WERI-Rb-1 (cell line): Measurements from ENCODE around the gene SUSD2.

Experiments
- DNase-seq: peaks from one replicate; pipeline ENCODE4 v3.0.0-alpha.2; 2020
- H3K27ac ChIP-seq: fragments of 250-450 bp; sonication (Bioruptor Pico); 2 replicates; pipeline ENCODE4 v1.5.1; 2020; ENCODE audit warnings: mild to moderate bottlenecking, moderate library complexity
- H3K27me3 ChIP-seq: fragments of 250-450 bp; sonication (Bioruptor Pico); 2 replicates; pipeline ENCODE4 v1.5.1; 2021; ENCODE audit warnings: mild to moderate bottlenecking, low read depth, moderate library complexity; ENCODE audit not compliant: insufficient read depth, severe bottlenecking
- H3K36me3 ChIP-seq: fragments of 250-450 bp; sonication (Bioruptor Pico); 2 replicates; pipeline ENCODE4 v1.5.1; 2020; ENCODE audit warnings: mild to moderate bottlenecking, moderate library complexity
- H3K4me3 ChIP-seq: 2 replicates; pipeline ENCODE4 v1.5.1; 2011; ENCODE audit warnings: low read depth, mild to moderate bottlenecking, control low read depth, low read length
- H3K9me3 ChIP-seq: fragments of 250-450 bp; sonication (Bioruptor Pico); 2 replicates; pipeline ENCODE4 v1.5.1; 2021; ENCODE audit warnings: mild to moderate bottlenecking, moderate library complexity; ENCODE audit not compliant: severe bottlenecking
- TF ChIP-seq, protein P1 (sequence below): IDR thresholded peaks from 2 replicates; pipeline ENCODE4 v1.5.1; 2011; ENCODE audit warnings: low read depth, mild to moderate bottlenecking, control low read depth, inconsistent platforms, low read length

SUSD2 gene

DNA sequence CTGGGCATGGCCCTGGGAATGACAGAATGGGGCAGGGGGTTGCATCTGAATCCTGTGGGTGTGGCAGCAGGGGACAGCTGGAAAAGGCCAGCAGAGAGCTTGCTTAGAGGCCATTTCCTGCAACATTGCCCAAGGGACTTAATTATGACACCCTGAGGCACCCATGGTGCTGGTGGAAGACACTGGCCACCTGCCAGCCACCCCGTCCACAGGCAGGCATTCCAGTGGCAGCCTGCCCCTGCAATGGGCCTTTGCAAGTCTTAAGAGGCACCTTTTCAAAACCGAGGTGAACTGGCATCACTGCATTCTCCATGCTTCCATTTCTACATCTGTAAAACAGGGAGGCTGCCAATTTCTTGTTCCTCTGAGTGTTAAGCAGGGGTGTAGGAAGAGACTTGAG lies 21.6 kb upstream of the SUSD2 start:
- TF ChIP-seq, protein P1, sequence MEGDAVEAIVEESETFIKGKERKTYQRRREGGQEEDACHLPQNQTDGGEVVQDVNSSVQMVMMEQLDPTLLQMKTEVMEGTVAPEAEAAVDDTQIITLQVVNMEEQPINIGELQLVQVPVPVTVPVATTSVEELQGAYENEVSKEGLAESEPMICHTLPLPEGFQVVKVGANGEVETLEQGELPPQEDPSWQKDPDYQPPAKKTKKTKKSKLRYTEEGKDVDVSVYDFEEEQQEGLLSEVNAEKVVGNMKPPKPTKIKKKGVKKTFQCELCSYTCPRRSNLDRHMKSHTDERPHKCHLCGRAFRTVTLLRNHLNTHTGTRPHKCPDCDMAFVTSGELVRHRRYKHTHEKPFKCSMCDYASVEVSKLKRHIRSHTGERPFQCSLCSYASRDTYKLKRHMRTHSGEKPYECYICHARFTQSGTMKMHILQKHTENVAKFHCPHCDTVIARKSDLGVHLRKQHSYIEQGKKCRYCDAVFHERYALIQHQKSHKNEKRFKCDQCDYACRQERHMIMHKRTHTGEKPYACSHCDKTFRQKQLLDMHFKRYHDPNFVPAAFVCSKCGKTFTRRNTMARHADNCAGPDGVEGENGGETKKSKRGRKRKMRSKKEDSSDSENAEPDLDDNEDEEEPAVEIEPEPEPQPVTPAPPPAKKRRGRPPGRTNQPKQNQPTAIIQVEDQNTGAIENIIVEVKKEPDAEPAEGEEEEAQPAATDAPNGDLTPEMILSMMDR = no peak
- no peak overlapping the region for H3K27ac ChIP-seq
- no peak overlapping the region for H3K4me3 ChIP-seq
- no peak for DNase-seq
- H3K36me3 ChIP-seq = peaks cover 31% of the 10 kb centered on the region
- no peaks in the 10 kb centered on the region for H3K27me3 ChIP-seq
- no peaks in the 10 kb centered on the region for H3K9me3 ChIP-seq

DNA sequence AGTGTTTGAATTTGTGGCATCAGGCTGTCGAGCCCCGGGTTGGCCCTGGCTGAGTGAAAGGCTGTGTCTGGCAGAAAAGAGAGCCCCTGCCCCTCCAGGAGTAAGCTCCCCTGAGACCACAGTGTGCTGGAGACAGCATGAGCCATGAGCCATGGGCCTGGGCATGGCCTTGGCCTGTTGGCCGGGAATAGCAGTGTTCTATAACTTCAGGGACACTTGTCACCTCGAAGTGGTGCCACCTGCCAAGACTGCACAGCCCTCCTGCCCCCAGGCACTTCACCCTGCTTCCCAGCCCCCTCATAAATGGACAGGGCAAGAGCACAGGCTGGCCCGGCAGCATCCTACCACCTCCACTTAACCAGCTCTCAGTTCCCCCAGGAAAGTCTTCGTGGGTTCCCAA lies 20.7 kb upstream of the SUSD2 start:
- Histone ChIP-seq H3K36me3 (peaks cover 40% of the 10 kb centered on the region), H3K27ac (no peak overlapping the region), H3K27me3 (no peaks in the 10 kb centered on the region), H3K9me3 (no peaks in the 10 kb centered on the region), H3K4me3 (no peak overlapping the region)
- TF ChIP-seq, protein P1 = no peak
- no peak for DNase-seq

DNA sequence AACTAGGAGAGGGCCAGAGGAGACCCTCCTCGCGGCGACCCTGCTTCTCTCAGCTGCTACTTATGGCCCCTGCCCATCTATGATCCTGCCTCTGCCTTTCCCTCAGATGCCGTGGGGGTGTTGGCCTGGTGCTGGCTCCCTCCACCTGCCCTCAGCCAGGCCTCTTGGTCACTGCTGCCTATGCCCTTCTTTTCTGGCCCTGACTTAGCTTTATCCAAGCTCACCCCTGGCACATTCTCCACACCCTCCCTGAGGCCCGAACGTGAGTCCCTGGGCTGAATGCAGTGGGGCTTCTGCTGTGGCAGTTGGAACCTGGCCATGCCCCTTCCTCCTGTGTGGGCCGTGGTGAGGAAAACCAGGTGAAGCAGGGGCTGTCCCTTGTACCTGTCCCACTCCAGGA lies 19.8 kb upstream of the SUSD2 start:
- Histone ChIP-seq H3K36me3 (peaks cover 48% of the 10 kb centered on the region), H3K4me3 (no peak overlapping the region), H3K27ac (no peak overlapping the region), H3K9me3 (no peaks in the 10 kb centered on the region), H3K27me3 (no peaks in the 10 kb centered on the region)
- DNase-seq = no peak
- TF ChIP-seq, protein P1 = no peak

DNA sequence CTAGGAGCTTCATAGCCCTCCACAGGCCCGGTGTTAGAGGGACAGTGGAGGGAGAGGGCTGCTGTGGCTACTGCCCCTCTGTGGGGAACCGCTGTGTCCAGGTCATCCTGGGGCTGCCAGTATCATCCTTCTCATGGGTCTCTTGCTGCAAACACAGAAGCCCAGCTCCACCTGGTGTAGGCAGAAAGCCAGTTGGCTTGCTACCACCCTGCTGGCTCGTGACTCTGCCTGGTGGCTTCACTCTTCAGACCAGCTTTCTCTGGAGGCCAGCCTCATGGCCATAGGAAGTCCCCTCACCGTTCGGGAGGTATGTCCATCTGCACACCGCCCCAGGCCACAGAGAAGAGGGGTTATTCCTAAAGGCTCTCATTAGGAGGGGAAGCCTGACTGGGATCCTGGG lies 19.4 kb upstream of the SUSD2 start:
- H3K36me3 ChIP-seq = peaks cover 50% of the 10 kb centered on the region

DNA sequence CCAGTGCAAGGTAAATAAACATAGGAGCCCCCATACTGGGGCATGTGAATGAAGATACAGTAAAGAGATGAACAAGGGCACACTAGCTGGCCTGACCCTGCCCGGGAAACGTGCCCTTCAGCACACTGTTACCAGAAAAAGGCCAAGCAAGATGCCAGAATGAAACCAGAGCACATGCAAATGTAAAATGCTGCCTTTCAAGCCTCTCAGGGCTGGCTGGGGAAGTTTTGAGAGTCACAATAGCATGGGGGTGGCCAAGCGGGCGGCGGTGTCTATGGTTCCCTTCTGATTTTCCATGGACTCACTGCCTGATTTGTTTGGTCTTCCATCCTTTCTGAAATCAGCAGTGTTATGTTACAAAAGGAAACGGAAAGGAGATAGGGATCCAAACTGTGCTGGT lies 18.9 kb upstream of the SUSD2 start:
- Histone ChIP-seq H3K9me3 (no peaks in the 10 kb centered on the region), H3K27ac (no peak overlapping the region), H3K4me3 (no peak overlapping the region), H3K36me3 (peaks cover 54% of the 10 kb centered on the region), H3K27me3 (no peaks in the 10 kb centered on the region)
- no peak for DNase-seq
- TF ChIP-seq, protein P1 = no peak

More for the DNA sequence above, 19.4 kb upstream of the SUSD2 start:
- H3K27me3 ChIP-seq = no peaks in the 10 kb centered on the region
- H3K27ac ChIP-seq = no peak overlapping the region
- TF ChIP-seq, protein P1 = no peak
- no peak for DNase-seq
- no peaks in the 10 kb centered on the region for H3K9me3 ChIP-seq
- no peak overlapping the region for H3K4me3 ChIP-seq

DNA sequence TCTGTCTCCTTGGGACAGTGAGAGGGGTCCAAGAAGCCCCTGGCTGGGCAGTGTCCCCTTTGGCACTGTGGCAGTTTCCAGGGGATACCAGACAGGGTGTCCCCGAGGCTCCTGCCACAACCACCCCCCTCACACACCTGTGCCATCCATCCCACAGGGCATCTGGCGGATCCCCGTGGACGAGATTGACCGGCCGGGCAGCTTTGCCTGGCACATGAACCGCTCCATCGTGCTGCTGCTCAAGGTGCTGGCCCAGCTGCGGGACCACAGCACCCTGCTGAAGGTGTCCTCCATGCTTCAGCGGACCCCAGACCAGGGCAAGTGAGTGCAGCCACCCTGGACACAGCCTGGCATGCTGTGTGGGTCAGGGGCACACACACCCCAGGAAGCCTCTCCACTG lies 17.0 kb upstream of the SUSD2 start:
- DNase-seq = no peak
- H3K4me3 ChIP-seq = no peak overlapping the region
- no peaks in the 10 kb centered on the region for H3K27me3 ChIP-seq
- no peaks in the 10 kb centered on the region for H3K9me3 ChIP-seq
- peaks cover 59% of the 10 kb centered on the region for H3K36me3 ChIP-seq
- no peak overlapping the region for H3K27ac ChIP-seq
- TF ChIP-seq, protein P1 = no peak
